HEK293 (cell line): Measurements from ENCODE around the gene SHROOM3.

Source experiments
- CTCF ChIA-PET: fragments of 350-600 bp; formaldehyde crosslinking; extraction: SDS; loops from one replicate; lab custom pipeline; 2021; ENCODE audit warnings: antibody characterized with exemption; lab: Yijun Ruan, JAX
- POLR2A ChIA-PET: fragments of 300-600 bp; formaldehyde crosslinking; extraction: SDS; loops from one replicate; lab custom pipeline; 2020; ENCODE audit warnings: antibody characterized with exemption, inconsistent platforms; lab: Yijun Ruan, JAX
- H3K27ac ChIP-seq: fragments of 200-500 bp; sonication (Bioruptor generic); 2 replicates; pipeline ENCODE4 v1.5.1; 2014; ENCODE audit warnings: low read depth, low read length, control low read depth, inconsistent platforms; ENCODE audit errors: extremely low read depth
- H3K36me3 ChIP-seq, 2 experiments: fragments of 200-500 bp in 1 of 2; sonication (Bioruptor generic) in 1 of 2; 1 replicate in 1 of 2; 2 replicates in 1 of 2; pipeline ENCODE4 v1.5.1; 2014 to 2017; ENCODE audit warnings: inconsistent platforms in 2 of 2, low read length in 2 of 2; ENCODE audit not compliant: control insufficient read depth in 2 of 2, insufficient read depth in 1 of 2
- H3K4me1 ChIP-seq: fragments of 200-500 bp; sonication (Bioruptor generic); 2 replicates; pipeline ENCODE4 v1.5.1; 2014; ENCODE audit warnings: mild to moderate bottlenecking, low read length, inconsistent platforms; ENCODE audit not compliant: control insufficient read depth, insufficient read depth
- H3K4me3 ChIP-seq: 2 replicates; pipeline ENCODE4 v1.5.1; 2011; ENCODE audit warnings: low read depth, mild to moderate bottlenecking, control low read depth, low read length, moderate library complexity
- H3K9me3 ChIP-seq: fragments of 200-500 bp; sonication (Bioruptor generic); 2 replicates; pipeline ENCODE4 v1.5.1; 2014; ENCODE audit warnings: low read depth, low read length, inconsistent platforms; ENCODE audit not compliant: control insufficient read depth, insufficient read depth
- GLI2 ChIP-seq: fragments of 450-650 bp; formaldehyde crosslinking; IDR thresholded peaks from 2 replicates; pipeline ENCODE4; 2017; ENCODE audit warnings: missing biosample characterization, missing genetic modification characterization, low read depth, borderline replicate concordance
- INSM2 ChIP-seq: fragments of 450-650 bp; formaldehyde crosslinking; IDR thresholded peaks from 2 replicates; pipeline ENCODE4 v1.5.1; 2016; ENCODE audit warnings: missing biosample characterization, missing genetic modification characterization
- MEIS1 ChIP-seq: sonication (generic); formaldehyde crosslinking; IDR thresholded peaks from 2 replicates; pipeline ENCODE4 v1.8.1; 2022; ENCODE audit warnings: missing genetic modification reagents, mild to moderate bottlenecking, borderline replicate concordance
- OSR2 ChIP-seq: fragments of 450-650 bp; formaldehyde crosslinking; IDR thresholded peaks from 2 replicates; pipeline ENCODE4 v1.5.1; 2016; ENCODE audit warnings: missing biosample characterization, missing genetic modification characterization
- PRDM10 ChIP-seq: fragments of 450-650 bp; formaldehyde crosslinking; IDR thresholded peaks from 2 replicates; pipeline ENCODE4 v1.5.1; 2016; ENCODE audit warnings: missing biosample characterization, missing genetic modification characterization
- PRDM4 ChIP-seq: fragments of 450-650 bp; formaldehyde crosslinking; IDR thresholded peaks from 2 replicates; pipeline ENCODE4 v1.5.1; 2017; ENCODE audit warnings: missing biosample characterization, missing genetic modification characterization
- SP2 ChIP-seq: fragments of 450-650 bp; formaldehyde crosslinking; IDR thresholded peaks from 2 replicates; pipeline ENCODE4 v1.5.1; 2016; ENCODE audit warnings: missing biosample characterization, missing genetic modification characterization
- ZBTB10 ChIP-seq: fragments of 450-650 bp; formaldehyde crosslinking; IDR thresholded peaks from 2 replicates; pipeline ENCODE4 v1.5.1; 2016; ENCODE audit warnings: missing biosample characterization, missing genetic modification characterization
- ZBTB20 ChIP-seq: fragments of 450-650 bp; formaldehyde crosslinking; IDR thresholded peaks from 2 replicates; pipeline ENCODE4 v1.5.1; 2016; ENCODE audit warnings: missing biosample characterization, missing genetic modification characterization
- ZBTB48 ChIP-seq: fragments of 450-650 bp; formaldehyde crosslinking; IDR thresholded peaks from 2 replicates; pipeline ENCODE4 v1.5.1; 2016; ENCODE audit warnings: missing biosample characterization, missing genetic modification characterization
- ZFP3 ChIP-seq: fragments of 450-650 bp; formaldehyde crosslinking; IDR thresholded peaks from 2 replicates; pipeline ENCODE4 v1.5.1; 2016; ENCODE audit warnings: low read depth, missing biosample characterization, missing genetic modification characterization
- ZNF114 ChIP-seq: fragments of 450-650 bp; formaldehyde crosslinking; IDR thresholded peaks from 2 replicates; pipeline ENCODE4 v1.5.0; 2017; ENCODE audit warnings: missing biosample characterization, missing genetic modification characterization
- ZNF146 ChIP-seq: fragments of 450-650 bp; formaldehyde crosslinking; IDR thresholded peaks from 2 replicates; pipeline ENCODE4 v1.5.1; 2016; ENCODE audit warnings: missing biosample characterization, missing genetic modification characterization
- ZNF19 ChIP-seq: fragments of 450-650 bp; formaldehyde crosslinking; IDR thresholded peaks from 2 replicates; pipeline ENCODE4; 2016; ENCODE audit warnings: missing biosample characterization, missing genetic modification characterization, low read depth
- ZNF223 ChIP-seq: fragments of 450-650 bp; formaldehyde crosslinking; IDR thresholded peaks from 2 replicates; pipeline ENCODE4 v1.5.1; 2016; ENCODE audit warnings: missing biosample characterization, missing genetic modification characterization
- ZNF23 ChIP-seq: fragments of 450-650 bp; formaldehyde crosslinking; IDR thresholded peaks from 2 replicates; pipeline ENCODE4 v1.5.1; 2016; ENCODE audit warnings: missing biosample characterization, missing genetic modification characterization, borderline replicate concordance
- ZNF350 ChIP-seq: fragments of 450-650 bp; formaldehyde crosslinking; IDR thresholded peaks from 2 replicates; pipeline ENCODE4 v1.5.0; 2017; ENCODE audit warnings: missing biosample characterization, mild to moderate bottlenecking, missing genetic modification characterization
- ZNF621 ChIP-seq: fragments of 450-650 bp; formaldehyde crosslinking; IDR thresholded peaks from 2 replicates; pipeline ENCODE4 v1.5.1; 2017; ENCODE audit warnings: missing biosample characterization, missing genetic modification characterization
- ZNF654 ChIP-seq: fragments of 450-650 bp; formaldehyde crosslinking; IDR thresholded peaks from 2 replicates; pipeline ENCODE4 v1.5.1; 2016; ENCODE audit warnings: low read depth, missing biosample characterization, missing genetic modification characterization
- ZNF692 ChIP-seq: fragments of 450-650 bp; formaldehyde crosslinking; IDR thresholded peaks from 2 replicates; pipeline ENCODE4 v1.5.1; 2016; ENCODE audit warnings: missing biosample characterization, missing genetic modification characterization
- ZNF843 ChIP-seq: fragments of 450-650 bp; formaldehyde crosslinking; IDR thresholded peaks from 2 replicates; pipeline ENCODE4 v1.5.1; 2016; ENCODE audit warnings: missing biosample characterization, missing genetic modification characterization
- ZSCAN23 ChIP-seq: fragments of 450-650 bp; formaldehyde crosslinking; IDR thresholded peaks from 2 replicates; pipeline ENCODE4 v1.5.1; 2016; ENCODE audit warnings: missing biosample characterization, missing genetic modification characterization

SHROOM3 gene

GRCh38 chr4:76821641-76822040, 386.6 kb downstream of the SHROOM3 start (continued):
- TF ChIP-seq ZBTB48 (tag by site-specific recombination) (no peak), ZNF114 (tag by site-specific recombination) (no peak), ZNF223 (tag by site-specific recombination) (no peak), ZNF654 (tag by site-specific recombination) (no peak), ZFP3 (tag by site-specific recombination) (no peak), PRDM4 (tag by site-specific recombination) (no peak)

GRCh38 chr4:76822303-76822702, 387.3 kb downstream of the SHROOM3 start:
- TF ChIP-seq ZNF223 (tag by site-specific recombination) (no peak), GLI2 (tag by site-specific recombination) (no peak), ZBTB20 (tag by site-specific recombination) (no peak), ZBTB10 (tag by site-specific recombination) (no peak)
- Histone ChIP-seq H3K36me3 (no peaks in the 10 kb centered on the region), H3K27ac (no peak overlapping the region), H3K4me1 (no peaks in the 10 kb centered on the region), H3K9me3 (no peaks in the 10 kb centered on the region), H3K4me3 (no peak overlapping the region)
- ChIA-PET CTCF (no interaction called here), POLR2A (no interaction called here)

GRCh38 chr4:76823495-76823894, 388.5 kb downstream of the SHROOM3 start:
- POLR2A ChIA-PET, result no interaction called here
- no peaks in the 10 kb centered on the region for H3K4me1 ChIP-seq
- TF ChIP-seq ZNF621 (tag by site-specific recombination) (no peak), ZNF146 (no peak), ZNF19 (tag by site-specific recombination) (no peak), ZNF843 (tag by site-specific recombination) (no peak), ZNF23 (tag by site-specific recombination) (no peak), SP2 (tag by site-specific recombination) (no peak), ZFP3 (tag by site-specific recombination) (no peak), PRDM10 (tag by site-specific recombination) (no peak), OSR2 (tag by site-specific recombination) (no peak), ZSCAN23 (tag by site-specific recombination) (no peak), ZNF692 (tag by site-specific recombination) (no peak), ZNF350 (no peak), MEIS1 (no peak), INSM2 (tag by site-specific recombination) (no peak)

More at GRCh38 chr4:76823495-76823894, 388.5 kb downstream of the SHROOM3 start:
- no peak overlapping the region for H3K4me3 ChIP-seq
- CTCF ChIA-PET, result interaction anchor here (0.6 kb wide), 1 partner anchor 70 kb away, joined by 3 read pairs; no protein-coding TSS in a partner anchor
- no peak overlapping the region for H3K27ac ChIP-seq
- H3K9me3 ChIP-seq, result no peaks in the 10 kb centered on the region
- H3K36me3 ChIP-seq, result no peaks in the 10 kb centered on the region
